GM18502 (cell line): ENCODE results near the gene KNOP1.

ENCODE experiments used
- ATAC-seq: cut with Tn5 transposase; IDR thresholded peaks from one replicate; pipeline ENCODE4 v1.9.1; 2021; ENCODE audit warnings: mild to moderate bottlenecking; ENCODE audit not compliant: unreplicated experiment, poor library complexity

KNOP1 gene, protein sequence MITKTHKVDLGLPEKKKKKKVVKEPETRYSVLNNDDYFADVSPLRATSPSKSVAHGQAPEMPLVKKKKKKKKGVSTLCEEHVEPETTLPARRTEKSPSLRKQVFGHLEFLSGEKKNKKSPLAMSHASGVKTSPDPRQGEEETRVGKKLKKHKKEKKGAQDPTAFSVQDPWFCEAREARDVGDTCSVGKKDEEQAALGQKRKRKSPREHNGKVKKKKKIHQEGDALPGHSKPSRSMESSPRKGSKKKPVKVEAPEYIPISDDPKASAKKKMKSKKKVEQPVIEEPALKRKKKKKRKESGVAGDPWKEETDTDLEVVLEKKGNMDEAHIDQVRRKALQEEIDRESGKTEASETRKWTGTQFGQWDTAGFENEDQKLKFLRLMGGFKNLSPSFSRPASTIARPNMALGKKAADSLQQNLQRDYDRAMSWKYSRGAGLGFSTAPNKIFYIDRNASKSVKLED

DNA sequence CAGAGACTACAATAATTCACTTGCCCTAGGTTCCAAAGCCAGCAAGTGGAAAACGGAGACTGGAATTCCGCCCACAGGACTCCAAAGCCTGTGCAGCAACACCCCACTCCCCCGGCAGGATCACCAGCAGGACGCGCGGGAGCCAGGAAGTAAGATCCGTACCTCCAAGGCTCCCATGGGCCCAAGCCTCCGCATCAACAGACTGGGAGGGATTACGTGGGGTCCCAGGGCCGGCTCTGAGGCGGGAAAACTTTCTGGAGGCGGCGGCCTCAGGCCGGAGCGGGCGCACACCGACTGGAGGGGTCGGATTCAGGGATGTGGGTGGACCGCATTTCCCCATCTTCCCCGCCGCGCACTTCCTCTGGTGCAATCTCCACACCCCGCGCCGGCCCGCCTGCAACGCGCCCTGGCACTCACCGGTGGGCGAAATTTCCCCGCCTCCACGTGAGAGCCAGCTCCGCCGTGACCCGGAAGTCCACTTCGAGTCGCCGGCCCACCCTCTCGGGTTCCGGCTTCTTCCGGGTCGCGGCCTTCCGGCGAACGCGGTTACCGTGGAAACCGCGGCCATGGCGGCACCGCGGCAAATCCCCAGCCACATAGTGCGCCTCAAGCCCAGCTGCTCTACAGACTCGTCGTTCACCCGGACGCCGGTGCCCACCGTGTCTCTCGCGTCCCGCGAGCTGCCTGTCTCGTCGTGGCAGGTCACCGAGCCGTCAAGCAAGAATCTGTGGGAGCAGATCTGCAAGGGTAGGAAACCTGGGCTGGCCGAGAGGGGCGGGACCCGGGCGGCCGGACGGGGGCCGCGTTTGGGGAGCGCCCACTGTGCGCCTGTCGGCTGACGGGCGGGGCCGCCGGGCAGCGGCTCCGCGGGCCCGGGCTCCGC is at the start of gene KNOP1, which contains the start of gene IQCK:
Gene KNOP1 (minus strand): TSS at position 487 of the 883 bp plus-strand sequence. CDS start 3,192 bp downstream, outside the sequence.
Gene IQCK (plus strand): TSS at position 531 of the 883 bp plus-strand sequence. CDS start 36 bp downstream, at position 567.
- ATAC-seq, result peak; percentile 94

- no peak for ATAC-seq
These were observed 49.5 kb upstream of the KNOP1 start for GRCh38 chr16:19767497-19767896.

GRCh38 chr16:19766988-19767387 is 49.0 kb upstream of the KNOP1 start:
- no peak for ATAC-seq

DNA sequence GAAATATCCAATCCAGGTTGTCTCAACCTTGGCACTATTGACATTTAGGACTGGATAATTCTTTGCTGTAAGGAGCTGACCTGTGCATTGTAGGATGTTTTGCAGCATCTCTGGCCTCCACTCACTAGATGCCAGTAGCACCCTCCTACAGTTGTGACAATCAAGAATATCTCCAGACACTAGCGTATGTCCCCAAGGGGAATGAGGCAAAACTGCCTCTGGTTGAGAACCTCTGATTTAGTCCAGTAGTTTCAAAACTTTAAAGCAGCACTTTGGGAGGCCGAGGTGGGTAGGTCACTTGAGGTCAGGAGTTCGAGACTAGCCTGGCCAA is 48.5 kb upstream of the KNOP1 start:
- no peak for ATAC-seq

GRCh38 chr16:19765860-19766553 is 48.0 kb upstream of the KNOP1 start:
- ATAC-seq, result no peak

- no peak for ATAC-seq
These were observed 42.5 kb upstream of the KNOP1 start for GRCh38 chr16:19760356-19761060.

DNA sequence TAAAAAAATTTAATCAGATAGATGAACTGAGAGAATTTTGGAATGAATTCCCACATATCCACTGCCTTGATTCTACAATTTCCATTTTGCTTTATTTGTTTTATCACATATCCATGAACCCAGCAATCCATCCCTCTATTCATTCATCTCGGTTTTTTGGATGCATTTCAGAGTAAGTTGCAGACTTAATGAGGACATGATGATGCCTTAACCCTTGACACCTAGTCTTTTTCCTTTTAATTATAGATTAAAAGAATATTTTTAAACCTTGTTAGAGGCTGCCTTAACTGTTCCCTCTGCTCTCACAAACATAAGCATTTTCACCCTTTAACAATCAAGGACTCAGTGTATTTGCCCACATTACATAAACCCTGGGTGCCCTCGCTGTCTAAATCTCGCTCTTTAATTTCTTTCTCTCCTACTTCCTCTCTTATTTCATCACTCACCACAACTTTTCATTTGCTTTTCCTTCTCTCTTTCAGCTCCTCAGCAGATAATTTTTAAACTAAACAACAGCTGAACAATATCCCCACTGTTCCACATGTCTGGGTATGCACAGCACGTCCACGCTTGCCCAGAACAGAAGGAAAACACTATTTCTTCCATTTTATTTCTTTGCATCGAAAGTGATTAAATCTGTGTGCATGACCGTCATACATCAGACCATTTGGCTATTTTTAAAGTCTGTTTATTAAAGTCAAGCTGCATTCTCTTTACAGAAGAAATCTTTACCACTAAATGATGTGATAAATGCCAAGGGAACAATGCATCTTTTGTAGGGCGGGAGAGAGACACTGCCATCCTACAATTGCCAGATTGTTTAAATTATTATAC is 40.0 kb upstream of the KNOP1 start:
- no peak for ATAC-seq

GRCh38 chr16:19757026-19757425 is 39.0 kb upstream of the KNOP1 start:
- ATAC-seq, result no peak

GRCh38 chr16:19755268-19755667 is 37.2 kb upstream of the KNOP1 start:
- ATAC-seq, result no peak

GRCh38 chr16:19754644-19755036 is 36.6 kb upstream of the KNOP1 start:
- ATAC-seq, result no peak

DNA sequence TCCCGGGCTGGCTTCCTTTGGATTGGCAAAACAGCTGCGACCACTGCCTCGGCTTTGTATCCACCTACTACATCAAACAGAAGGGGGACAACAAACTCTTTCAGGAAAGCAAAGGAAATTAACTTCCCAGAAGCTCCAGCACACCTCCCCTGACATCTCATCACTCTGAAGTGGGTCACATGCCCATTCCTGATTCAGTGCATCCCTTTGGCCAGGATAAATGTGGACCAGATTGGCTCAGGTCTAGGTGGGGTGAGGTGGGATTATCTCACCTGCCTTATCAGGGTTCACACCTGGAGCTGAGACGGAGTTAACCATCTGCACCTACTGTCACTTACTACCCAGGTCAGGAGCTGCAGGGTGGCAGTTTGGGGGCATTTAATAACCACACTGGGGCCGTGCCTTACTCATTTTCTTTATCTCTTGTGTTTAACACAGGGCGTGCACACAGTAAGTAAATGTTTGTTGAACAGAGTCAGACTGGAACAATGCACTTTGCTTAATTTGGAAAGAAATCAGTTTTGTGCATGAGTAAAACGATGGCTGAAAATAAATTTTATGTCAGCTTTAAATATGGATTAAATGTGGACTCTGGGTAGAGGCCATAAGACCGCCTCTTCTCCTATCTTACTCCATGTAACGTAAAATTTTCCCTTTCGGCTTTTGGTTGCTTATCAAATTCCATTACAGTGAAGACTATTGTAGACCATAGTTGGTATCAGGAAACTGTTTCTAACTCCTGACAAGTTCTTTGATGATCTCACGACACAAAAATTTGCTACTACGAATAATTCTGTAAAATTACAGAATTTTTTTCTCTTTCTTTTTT is 36.0 kb upstream of the KNOP1 start:
- no peak for ATAC-seq

GRCh38 chr16:19751478-19752385 is 33.7 kb upstream of the KNOP1 start:
- no peak for ATAC-seq

GRCh38 chr16:19749571-19750080 is 31.6 kb upstream of the KNOP1 start:
- ATAC-seq, result no peak

- no peak for ATAC-seq
These were observed 30.6 kb upstream of the KNOP1 start for GRCh38 chr16:19748389-19749168.

DNA sequence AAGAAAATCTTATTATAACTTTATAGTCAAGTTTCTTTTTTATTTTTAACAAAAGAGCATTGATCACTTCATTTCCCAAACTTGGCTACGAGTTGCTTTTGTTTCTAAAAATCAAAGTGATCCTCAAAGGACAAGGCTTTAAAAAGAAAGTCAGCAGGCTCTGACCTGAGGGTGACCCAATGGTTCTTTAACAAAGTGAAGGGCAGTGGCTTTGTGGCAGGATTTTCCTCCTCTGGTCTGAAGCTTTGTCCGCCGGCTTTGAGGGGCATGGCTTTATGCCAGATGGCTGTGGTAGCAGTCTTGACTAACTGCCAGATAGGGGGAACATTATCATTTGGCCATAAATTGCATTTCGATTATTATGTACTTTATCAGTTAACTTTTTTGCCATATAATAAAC is 28.5 kb upstream of the KNOP1 start:
- no peak for ATAC-seq

DNA sequence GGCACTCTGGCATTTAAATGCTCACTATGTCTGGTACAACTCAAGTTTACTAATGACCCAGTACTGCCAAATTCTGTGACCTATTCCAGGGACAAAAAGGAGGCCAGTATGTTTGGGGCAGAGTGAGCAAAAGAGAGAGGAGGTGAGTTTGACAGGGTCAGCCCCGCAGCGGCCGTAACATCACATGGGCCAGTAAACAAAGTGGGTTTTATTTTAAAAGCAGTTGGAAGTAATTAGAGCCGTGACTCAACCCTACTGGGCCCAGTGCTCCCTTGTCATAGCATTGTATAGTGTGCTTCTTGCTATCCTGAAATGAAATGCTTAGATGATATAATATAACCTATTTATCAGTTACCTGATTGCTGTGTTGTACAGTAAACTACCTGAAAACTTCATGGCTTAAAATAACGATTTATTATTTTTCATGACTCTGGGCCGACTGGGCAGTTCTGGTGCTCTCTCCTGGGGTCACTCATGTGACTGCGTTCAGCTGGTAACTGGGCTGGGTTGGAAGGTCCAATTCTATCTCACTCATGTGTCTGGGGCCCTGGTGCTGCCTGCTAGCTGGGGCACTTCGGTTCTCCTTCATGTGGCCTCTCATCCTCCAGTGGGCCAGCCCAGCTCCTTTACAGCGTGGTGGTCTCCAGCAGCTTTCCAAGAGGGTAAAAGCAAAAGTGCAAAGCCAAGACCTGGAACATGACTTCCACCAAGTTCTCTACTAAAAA is 27.4 kb upstream of the KNOP1 start:
- no peak for ATAC-seq
